ENCODE results near the gene ASB18.

Gene ASB18

DNA sequence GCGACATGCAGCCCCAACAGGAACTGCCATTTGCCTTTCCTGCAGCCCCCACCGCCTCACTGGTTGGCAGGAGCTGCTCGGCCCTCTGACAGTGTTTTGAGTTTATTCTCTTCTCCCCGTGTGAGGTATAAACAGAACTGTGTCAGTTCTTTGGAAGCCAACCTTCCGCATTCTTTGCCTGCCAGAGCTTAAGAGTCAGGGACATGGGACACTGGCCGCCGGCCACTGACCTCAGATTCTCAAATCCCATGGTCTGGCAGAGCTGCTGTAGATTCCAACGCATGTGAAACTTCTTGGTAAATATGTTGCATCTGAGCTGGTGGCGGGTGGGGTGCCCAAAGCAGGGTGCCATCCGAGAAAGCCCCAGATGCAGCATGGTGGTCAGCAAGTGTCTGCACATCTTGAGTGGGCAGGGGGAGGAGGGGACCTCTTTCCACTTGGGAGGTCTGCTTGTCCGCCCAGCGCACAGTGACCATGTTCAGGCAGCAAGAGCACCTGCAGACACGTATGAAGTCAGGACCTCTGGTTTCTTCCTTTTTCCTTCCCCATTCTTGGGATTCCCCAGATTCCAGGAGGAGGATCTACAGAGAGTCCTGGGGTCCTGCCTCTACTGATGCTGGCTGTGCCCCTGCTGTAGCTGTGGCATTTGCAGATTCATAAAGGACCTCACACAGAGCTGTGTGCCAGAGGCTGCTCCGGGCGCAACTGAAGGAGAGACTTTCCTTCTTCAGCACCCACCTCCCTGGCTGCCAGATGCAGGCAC, 23.8 kb downstream of the ASB18 start:
- Histone ChIP-seq H3K36me3 (ENCODE audit: control insufficient read depth, insufficient read depth, low read length, severe bottlenecking) (no peaks in the 10 kb centered on the region), H3K27me3 (replicated peaks; ENCODE audit: control insufficient read depth, insufficient read depth, low read length) (peaks cover 47% of the 10 kb centered on the region), H3K9me3 (ENCODE audit: control insufficient read depth, low read length) (peaks cover 1% of the 10 kb centered on the region), H3K4me1 (ENCODE audit: control insufficient read depth, insufficient read depth, low read length) (no peaks in the 10 kb centered on the region), H3K9ac (ENCODE audit: low read length) (no peak overlapping the region), H3K4me3 (ENCODE audit: low read length) (no peak overlapping the region)
- DNase-seq (ENCODE audit: low read depth), result peak; percentile 71

DNA sequence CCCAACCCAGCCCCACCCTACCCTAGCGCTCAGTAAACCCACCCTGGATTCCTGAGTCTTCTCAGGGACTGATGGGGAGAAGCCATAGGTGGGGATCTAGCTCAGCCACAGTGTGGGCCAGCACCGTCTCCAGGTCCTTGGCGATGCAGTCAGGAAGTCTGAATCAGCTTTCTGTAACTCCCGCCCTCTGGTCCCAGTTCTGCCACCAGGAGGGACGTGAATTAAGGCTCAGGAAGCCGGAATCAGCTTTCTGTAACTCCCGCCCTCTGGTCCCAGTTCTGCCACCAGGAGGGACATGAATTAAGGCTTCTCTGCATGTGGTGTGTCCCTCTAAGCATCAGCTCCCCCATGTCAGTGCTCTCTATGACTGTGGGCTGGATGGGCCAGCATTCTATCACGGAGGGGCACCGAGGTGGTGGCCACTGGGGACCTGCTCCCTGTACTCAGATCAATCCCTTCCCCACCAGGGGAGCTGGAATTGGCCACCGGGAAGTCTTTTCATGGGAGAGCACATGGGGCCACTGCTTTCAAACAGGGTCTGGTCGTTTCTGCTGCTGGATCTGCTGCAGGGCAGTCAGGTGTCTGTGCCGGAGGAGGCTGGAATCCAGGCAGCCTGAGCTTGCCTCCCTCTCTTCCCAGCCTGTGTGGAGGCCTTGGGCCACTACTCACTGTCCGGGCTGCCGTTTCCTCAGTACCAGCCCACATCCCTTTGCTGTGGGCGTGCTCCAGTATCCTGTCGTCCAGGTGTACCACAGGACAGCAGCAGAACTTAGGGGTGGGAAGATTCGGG, 24.7 kb downstream of the ASB18 start:
- Histone ChIP-seq H3K9me3 (ENCODE audit: control insufficient read depth, low read length) (peaks cover 11% of the 10 kb centered on the region), H3K27me3 (replicated peaks; ENCODE audit: control insufficient read depth, insufficient read depth, low read length) (peaks cover 53% of the 10 kb centered on the region), H3K4me1 (ENCODE audit: control insufficient read depth, insufficient read depth, low read length) (no peaks in the 10 kb centered on the region), H3K9ac (ENCODE audit: low read length) (no peak overlapping the region), H3K36me3 (ENCODE audit: control insufficient read depth, insufficient read depth, low read length, severe bottlenecking) (no peaks in the 10 kb centered on the region), H3K4me3 (ENCODE audit: low read length) (no peak overlapping the region)
- DNase-seq (ENCODE audit: low read depth), result no peak

GRCh38 chr2:236238751-236239150, 25.5 kb downstream of the ASB18 start:
- Histone ChIP-seq H3K4me3 (ENCODE audit: low read length) (no peak overlapping the region), H3K4me1 (ENCODE audit: control insufficient read depth, insufficient read depth, low read length) (no peaks in the 10 kb centered on the region), H3K9me3 (ENCODE audit: control insufficient read depth, low read length) (peaks cover 18% of the 10 kb centered on the region), H3K9ac (ENCODE audit: low read length) (no peak overlapping the region), H3K27me3 (replicated peaks; ENCODE audit: control insufficient read depth, insufficient read depth, low read length) (peaks cover 60% of the 10 kb centered on the region), H3K36me3 (ENCODE audit: control insufficient read depth, insufficient read depth, low read length, severe bottlenecking) (no peaks in the 10 kb centered on the region)
- DNase-seq (ENCODE audit: low read depth), result no peak

DNA sequence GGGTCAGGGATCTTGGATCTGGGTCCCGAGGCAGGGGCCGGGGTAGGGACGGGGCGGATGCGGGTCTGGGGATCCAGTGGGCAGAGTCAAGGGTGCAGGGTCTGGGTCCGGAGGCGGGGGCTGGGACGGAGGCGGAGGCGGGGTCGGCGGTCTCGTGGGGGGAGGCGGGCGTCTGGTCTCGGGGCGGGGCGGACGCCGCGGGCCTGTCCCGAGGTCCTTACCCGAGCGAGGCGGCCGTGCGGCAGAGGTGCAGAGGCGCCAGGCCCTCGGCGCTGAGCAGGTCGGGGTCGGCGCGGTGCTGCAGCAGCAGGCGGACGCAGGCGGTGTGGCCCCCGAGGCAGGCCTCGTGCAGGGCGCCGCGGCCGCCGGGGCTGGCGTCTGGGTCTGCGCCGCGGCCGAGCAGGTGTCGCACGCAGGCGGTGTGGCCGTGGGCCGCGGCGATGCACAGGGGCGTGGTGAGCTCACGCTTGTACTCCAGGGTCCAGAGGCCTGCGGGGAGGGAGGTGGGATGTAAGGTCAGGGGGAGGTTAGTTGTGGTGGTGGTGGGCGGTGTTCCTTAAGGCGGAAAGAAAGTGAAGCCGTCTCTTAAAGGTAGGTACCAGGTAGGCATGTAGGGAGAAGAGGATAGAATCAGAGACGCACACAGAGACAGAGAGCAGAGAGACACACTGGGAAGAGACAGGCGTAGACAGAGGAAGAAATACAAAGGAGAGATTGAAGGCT, 26.6 kb downstream of the ASB18 start:
- H3K9me3 ChIP-seq (ENCODE audit: control insufficient read depth, low read length), result peaks cover 29% of the 10 kb centered on the region
- no peak overlapping the region for H3K9ac ChIP-seq (ENCODE audit: low read length)
- H3K4me1 ChIP-seq (ENCODE audit: control insufficient read depth, insufficient read depth, low read length), result no peaks in the 10 kb centered on the region
- no peaks in the 10 kb centered on the region for H3K36me3 ChIP-seq (ENCODE audit: control insufficient read depth, insufficient read depth, low read length, severe bottlenecking)
- H3K27me3 ChIP-seq (replicated peaks; ENCODE audit: control insufficient read depth, insufficient read depth, low read length), result peaks cover 60% of the 10 kb centered on the region
- DNase-seq (ENCODE audit: low read depth), result no peak
- no peak overlapping the region for H3K4me3 ChIP-seq (ENCODE audit: low read length)

GRCh38 chr2:236236559-236237452, 27.4 kb downstream of the ASB18 start:
- H3K36me3 ChIP-seq (ENCODE audit: control insufficient read depth, insufficient read depth, low read length, severe bottlenecking), result no peaks in the 10 kb centered on the region
- no peak overlapping the region for H3K4me3 ChIP-seq (ENCODE audit: low read length)
- peaks cover 60% of the 10 kb centered on the region for H3K27me3 ChIP-seq (replicated peaks; ENCODE audit: control insufficient read depth, insufficient read depth, low read length)
- peak; percentile 6 for DNase-seq (ENCODE audit: low read depth)
- H3K9me3 ChIP-seq (ENCODE audit: control insufficient read depth, low read length), result peaks cover 37% of the 10 kb centered on the region
- no peaks in the 10 kb centered on the region for H3K4me1 ChIP-seq (ENCODE audit: control insufficient read depth, insufficient read depth, low read length)
- no peak overlapping the region for H3K9ac ChIP-seq (ENCODE audit: low read length)

GRCh38 chr2:236229186-236229585, 35.0 kb downstream of the ASB18 start:
- H3K4me3 ChIP-seq (ENCODE audit: low read length), result no peak overlapping the region
- no peaks in the 10 kb centered on the region for H3K36me3 ChIP-seq (ENCODE audit: control insufficient read depth, insufficient read depth, low read length, severe bottlenecking)
- peaks cover 69% of the 10 kb centered on the region for H3K9me3 ChIP-seq (ENCODE audit: control insufficient read depth, low read length)
- H3K9ac ChIP-seq (ENCODE audit: low read length), result no peak overlapping the region
- H3K27me3 ChIP-seq (replicated peaks; ENCODE audit: control insufficient read depth, insufficient read depth, low read length), result peaks cover 4% of the 10 kb centered on the region
- H3K4me1 ChIP-seq (ENCODE audit: control insufficient read depth, insufficient read depth, low read length), result no peaks in the 10 kb centered on the region
- no peak for DNase-seq (ENCODE audit: low read depth)

DNA sequence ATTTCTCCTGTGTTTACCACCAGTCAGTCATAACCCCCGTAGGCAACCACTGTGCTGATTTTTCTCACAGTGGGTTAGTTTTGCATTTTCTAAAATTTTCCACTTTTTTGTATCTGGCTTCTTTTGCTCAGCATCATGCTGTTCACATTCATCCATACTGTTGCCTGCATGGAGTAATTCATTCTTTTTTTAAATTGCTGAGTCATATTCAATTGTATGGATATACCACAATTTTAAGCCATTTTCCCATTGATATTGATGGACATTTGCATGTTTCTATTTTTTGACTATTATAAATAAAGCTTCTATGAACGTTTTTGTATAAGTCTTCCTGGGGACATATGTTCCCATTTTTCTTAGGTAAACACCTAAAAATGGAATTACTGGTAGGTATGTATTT, 40.5 kb downstream of the ASB18 start:
- Histone ChIP-seq H3K9me3 (ENCODE audit: control insufficient read depth, low read length) (peaks cover 36% of the 10 kb centered on the region), H3K4me3 (ENCODE audit: low read length) (no peak overlapping the region), H3K4me1 (ENCODE audit: control insufficient read depth, insufficient read depth, low read length) (no peaks in the 10 kb centered on the region), H3K9ac (ENCODE audit: low read length) (no peak overlapping the region), H3K27me3 (replicated peaks; ENCODE audit: control insufficient read depth, insufficient read depth, low read length) (peaks cover 7% of the 10 kb centered on the region), H3K36me3 (ENCODE audit: control insufficient read depth, insufficient read depth, low read length, severe bottlenecking) (no peaks in the 10 kb centered on the region)
- no peak for DNase-seq (ENCODE audit: low read depth)

- Histone ChIP-seq H3K9ac (ENCODE audit: low read length) (no peak overlapping the region), H3K4me3 (ENCODE audit: low read length) (no peak overlapping the region), H3K9me3 (ENCODE audit: control insufficient read depth, low read length) (peaks cover 26% of the 10 kb centered on the region), H3K4me1 (ENCODE audit: control insufficient read depth, insufficient read depth, low read length) (no peaks in the 10 kb centered on the region), H3K36me3 (ENCODE audit: control insufficient read depth, insufficient read depth, low read length, severe bottlenecking) (no peaks in the 10 kb centered on the region), H3K27me3 (replicated peaks; ENCODE audit: control insufficient read depth, insufficient read depth, low read length) (peaks cover 11% of the 10 kb centered on the region)
- no peak for DNase-seq (ENCODE audit: low read depth)
Measured at GRCh38 chr2:236221798-236222197, 42.4 kb downstream of the ASB18 start.

GRCh38 chr2:236219411-236219810, 44.8 kb downstream of the ASB18 start:
- Histone ChIP-seq H3K9me3 (ENCODE audit: control insufficient read depth, low read length) (peaks cover 23% of the 10 kb centered on the region), H3K4me1 (ENCODE audit: control insufficient read depth, insufficient read depth, low read length) (no peaks in the 10 kb centered on the region), H3K9ac (ENCODE audit: low read length) (no peak overlapping the region), H3K36me3 (ENCODE audit: control insufficient read depth, insufficient read depth, low read length, severe bottlenecking) (no peaks in the 10 kb centered on the region), H3K27me3 (replicated peaks; ENCODE audit: control insufficient read depth, insufficient read depth, low read length) (peaks cover 26% of the 10 kb centered on the region), H3K4me3 (ENCODE audit: low read length) (no peak overlapping the region)
- no peak for DNase-seq (ENCODE audit: low read depth)

DNA sequence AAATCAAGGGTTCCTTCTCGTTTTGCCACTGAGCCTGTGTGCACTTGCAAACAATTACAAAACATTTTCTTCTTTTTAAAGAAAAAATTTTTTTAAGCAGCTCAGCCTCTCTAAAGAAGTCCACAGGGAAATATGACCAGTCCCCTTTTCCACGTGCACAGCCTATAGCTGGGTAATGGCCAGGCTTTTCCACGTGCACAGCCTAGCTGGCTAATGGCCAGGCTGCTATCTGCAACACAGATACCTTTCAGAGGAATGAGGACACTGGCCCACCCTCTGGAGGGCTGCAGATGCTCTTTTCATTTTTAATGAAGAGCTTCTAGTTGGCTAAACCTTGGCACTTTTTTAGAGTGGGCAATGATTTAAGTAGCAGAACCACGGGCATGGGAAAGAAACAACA, 46.3 kb downstream of the ASB18 start:
- H3K4me3 ChIP-seq (ENCODE audit: low read length), result no peak overlapping the region
- no peaks in the 10 kb centered on the region for H3K4me1 ChIP-seq (ENCODE audit: control insufficient read depth, insufficient read depth, low read length)
- peaks cover 8% of the 10 kb centered on the region for H3K9me3 ChIP-seq (ENCODE audit: control insufficient read depth, low read length)
- H3K9ac ChIP-seq (ENCODE audit: low read length), result no peak overlapping the region
- no peaks in the 10 kb centered on the region for H3K36me3 ChIP-seq (ENCODE audit: control insufficient read depth, insufficient read depth, low read length, severe bottlenecking)
- DNase-seq (ENCODE audit: low read depth), result no peak
- H3K27me3 ChIP-seq (replicated peaks; ENCODE audit: control insufficient read depth, insufficient read depth, low read length), result peaks cover 39% of the 10 kb centered on the region
